ENCODE data around the gene APOF. TPM values are rescaled to one million over a fixed set of nuclear protein-coding genes. Genes with fewer than 3 reads are reported as not detected.

Gene APOF
- total and polyA plus RNA-seq, 9 of the 15 experiments (the other 6 are each of a cell fraction or from before 2014, with no cell fraction given) = 0.09 to 0.15 (median 0.12) TPM; not detected in 5

DNA sequence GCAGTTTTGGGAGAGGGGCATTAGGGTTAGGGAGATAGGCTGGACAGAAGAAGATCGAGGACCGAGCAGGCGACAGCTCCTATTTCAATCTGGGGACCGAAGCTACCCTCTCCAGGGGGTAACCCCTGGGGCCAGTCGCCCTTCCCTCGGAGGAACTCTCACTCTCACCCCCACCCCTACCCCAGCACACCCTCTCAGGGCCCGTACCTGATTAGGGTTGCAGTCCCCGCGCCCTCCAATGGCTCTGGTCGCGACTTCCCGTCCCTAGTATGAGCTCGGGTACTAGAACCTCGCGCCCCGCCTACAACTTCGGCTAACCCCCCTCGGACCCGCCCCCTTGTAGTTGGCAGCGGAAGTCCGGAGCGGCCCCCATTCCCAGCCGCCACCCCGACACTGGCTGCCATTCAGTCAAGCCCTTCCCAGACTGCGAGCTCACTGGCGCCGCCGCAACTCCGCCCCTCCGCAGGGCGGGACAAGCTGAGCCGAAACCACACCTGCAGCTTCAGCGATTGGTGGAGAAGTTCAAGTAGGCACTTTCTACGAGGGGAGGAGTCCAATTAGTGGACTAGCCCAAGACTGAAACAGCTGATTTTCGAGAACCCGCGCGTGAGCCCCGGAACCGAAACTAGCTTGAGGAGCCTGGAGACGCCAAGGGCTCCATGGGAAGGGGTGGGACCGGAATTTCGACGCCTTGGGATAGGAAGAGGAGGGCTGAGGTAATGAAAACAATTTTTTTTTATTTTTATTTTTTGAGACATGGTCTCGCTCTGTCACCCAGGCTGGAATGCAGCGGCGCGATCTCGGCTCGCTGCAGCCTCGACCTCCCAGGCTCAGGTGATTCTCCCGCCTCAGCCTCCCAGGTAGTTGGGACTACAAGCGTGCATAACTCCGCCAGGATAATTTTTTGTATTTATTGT is 2.5 kb downstream of the APOF start, which contains the start of gene STAT2 (continued):
- TF ChIP-seq ZNF318 (IDR thresholded peaks at IDR 0.05; ENCODE audit: borderline replicate concordance in 1 of 2, low read depth in 1 of 2) (peak in 1 of 2 experiments; percentile 97; a peak in 2 of 4 replicates), ZNF311 (CRISPR knock-in tag; IDR thresholded peaks at IDR 0.05) (no peak), JUN (IDR thresholded peaks at IDR 0.05; ENCODE audit: borderline replicate concordance, low read depth, low read length) (no peak), JUN (CRISPR knock-in tag; IDR thresholded peaks at IDR 0.05; ENCODE audit: borderline replicate concordance) (no peak), TSC22D4 (tag; IDR thresholded peaks at IDR 0.05) (no peak), ZNF717 (CRISPR knock-in tag; IDR thresholded peaks at IDR 0.05) (no peak)
- TF ChIP-seq, protein P1, sequence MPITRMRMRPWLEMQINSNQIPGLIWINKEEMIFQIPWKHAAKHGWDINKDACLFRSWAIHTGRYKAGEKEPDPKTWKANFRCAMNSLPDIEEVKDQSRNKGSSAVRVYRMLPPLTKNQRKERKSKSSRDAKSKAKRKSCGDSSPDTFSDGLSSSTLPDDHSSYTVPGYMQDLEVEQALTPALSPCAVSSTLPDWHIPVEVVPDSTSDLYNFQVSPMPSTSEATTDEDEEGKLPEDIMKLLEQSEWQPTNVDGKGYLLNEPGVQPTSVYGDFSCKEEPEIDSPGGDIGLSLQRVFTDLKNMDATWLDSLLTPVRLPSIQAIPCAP (CRISPR knock-in tag; IDR thresholded peaks at IDR 0.05; ENCODE audit: borderline replicate concordance) = no peak

All from K562 (cell line).